Measurements from ENCODE around the gene PA2G4.
"Not testable (repeated sequence)": the region's sequence is repeated elsewhere in the genome, so short reads cannot be mapped to it uniquely, and the experiment has no call there.

The PA2G4 gene

DNA sequence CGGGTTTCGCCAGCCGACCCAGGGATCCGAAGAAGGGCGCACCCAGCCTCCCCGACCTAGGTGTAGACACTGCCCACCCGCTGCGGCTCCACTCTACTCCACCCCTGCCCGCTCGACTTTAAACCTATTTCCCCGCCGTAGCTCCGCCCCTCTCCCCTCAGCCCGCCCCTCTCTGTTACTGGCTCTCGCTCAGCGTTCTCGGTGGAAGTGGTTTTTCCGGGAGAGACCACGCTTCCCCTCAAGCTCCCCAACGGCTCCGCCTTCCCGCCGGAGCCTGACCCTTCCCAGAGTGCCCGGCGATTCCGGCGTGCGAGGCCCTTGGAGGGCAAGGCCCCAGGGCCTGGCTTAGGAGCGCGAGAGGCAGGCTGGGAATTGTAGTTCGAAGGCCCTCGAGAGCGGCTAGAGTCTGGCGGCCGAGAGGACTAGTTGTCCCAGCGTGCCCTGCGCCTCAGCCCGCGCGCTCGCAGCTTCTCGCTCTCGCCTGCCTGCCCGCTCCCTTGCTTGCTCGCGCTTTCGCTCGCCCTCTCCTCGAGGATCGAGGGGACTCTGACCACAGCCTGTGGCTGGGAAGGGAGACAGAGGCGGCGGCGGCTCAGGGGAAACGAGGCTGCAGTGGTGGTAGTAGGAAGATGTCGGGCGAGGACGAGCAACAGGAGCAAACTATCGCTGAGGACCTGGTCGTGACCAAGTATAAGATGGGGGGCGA lies at the start of gene PA2G4:
PA2G4 (plus strand) TSS at position 451 of the 706 bp plus-strand sequence; CDS start at position 630, 179 bp downstream.
- DNase-seq, result peak; percentile 99

GRCh38 chr12:56059964-56060363 lies 44.4 kb upstream of the PA2G4 start:
- not testable (repeated sequence) for DNase-seq

DNA sequence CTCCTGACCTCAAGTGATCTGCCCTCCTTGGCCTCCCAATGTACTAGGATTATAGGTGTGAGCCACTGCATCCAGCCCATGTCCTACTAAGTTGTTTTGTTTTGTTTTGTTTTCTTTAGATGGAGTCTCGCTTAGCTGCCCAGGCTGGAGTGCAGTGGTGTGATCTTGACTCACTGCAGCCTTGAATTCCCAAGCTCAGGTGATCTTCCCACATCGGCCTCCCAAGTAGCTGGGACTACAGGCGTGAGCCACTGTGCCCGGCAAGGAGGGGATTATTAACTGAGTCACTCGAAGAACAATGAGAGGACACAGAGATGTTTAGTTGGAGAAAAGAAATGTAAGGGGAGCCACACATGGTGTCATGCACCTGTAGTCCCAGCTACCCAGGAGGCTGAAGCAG lies 42.4 kb upstream of the PA2G4 start:
- no peak for DNase-seq

GRCh38 chr12:56062996-56063395 lies 41.4 kb upstream of the PA2G4 start:
- no peak for DNase-seq

GRCh38 chr12:56071648-56072047 lies 32.7 kb upstream of the PA2G4 start:
- DNase-seq, result no peak

DNA sequence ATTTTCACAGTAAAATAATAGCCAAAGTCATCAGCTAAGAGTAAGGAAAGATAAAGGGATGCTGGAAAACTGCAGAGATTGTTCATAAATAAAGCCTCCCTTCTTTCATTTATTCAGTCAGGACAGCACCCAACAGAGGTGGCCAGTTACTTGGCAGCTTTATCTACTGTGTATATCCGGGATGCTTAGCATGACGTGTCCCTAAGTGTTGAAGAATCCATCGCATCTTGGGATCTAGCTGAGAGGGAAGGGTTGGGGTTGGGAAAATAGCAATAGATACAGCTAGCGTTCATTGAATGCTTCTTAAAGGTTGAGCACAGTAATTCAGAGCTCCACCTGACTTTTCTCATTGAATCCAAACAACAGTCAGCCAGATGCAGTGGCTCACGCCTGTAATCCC lies 30.0 kb upstream of the PA2G4 start:
- no peak for DNase-seq

GRCh38 chr12:56077966-56078365 lies 26.4 kb upstream of the PA2G4 start:
- DNase-seq, result not testable (repeated sequence)

DNA sequence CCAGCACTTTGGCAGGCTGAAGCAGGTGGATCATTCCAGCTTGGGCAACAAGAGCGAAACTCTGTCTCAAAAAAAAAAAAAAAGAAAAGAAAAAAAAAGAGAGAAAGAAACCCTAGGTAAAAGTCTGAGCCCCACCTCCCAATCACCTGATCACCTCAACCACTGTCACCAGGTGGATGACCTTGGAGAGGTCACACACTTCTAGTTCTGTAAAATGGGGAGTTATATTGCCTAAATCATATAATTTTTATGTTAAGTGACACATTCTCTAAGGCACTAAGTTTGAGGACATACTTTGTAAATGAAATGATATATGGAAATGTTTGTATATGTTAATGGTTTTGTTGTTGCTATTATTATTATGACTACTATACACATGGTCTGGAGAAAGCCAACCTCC lies 25.9 kb upstream of the PA2G4 start:
- DNase-seq, result no peak

- DNase-seq, result peak; percentile 68 to 74
Observed at GRCh38 chr12:56078931-56079722, 25.2 kb upstream of the PA2G4 start.

- peak; percentile 74 to 82 for DNase-seq
Observed at GRCh38 chr12:56079723-56080555, 24.4 kb upstream of the PA2G4 start, which contains the start of gene ERBB3. Gene ERBB3 (plus strand): TSS chr12:56080165. CDS start chr12:56080301, 136 bp downstream.

DNA sequence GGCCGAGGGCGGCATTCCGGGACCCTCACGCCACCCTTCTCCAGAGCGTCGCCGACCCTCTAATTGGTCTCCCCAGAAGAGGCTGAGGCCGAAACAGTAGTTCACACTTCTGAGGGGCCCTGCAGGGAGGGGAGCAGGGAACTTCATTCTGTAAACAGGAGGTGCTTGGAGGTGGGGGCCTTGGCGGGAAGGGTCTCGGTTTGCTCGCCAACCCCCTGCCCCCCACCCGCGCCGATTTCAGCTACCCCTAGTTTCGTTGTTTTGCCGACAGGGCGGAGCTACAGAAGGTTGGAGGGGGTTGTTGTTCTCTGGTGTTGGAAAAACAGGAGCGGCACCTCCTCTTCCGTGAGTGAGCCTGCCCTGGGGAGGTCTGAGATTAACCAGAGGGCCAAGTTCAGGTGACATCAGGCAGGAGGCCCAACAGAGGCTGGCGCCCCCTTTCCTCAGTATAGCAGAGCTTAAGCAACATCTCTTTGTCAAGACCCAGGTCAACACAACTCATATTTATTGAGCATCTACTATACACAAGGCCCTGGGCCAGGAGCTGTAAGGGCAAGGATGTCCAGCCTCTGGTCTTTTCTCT lies 23.7 kb upstream of the PA2G4 start:
- peak in 1 of 2 experiments; percentile 5 for DNase-seq

GRCh38 chr12:56081393-56082347 lies 22.7 kb upstream of the PA2G4 start:
- no peak for DNase-seq

- DNase-seq, result no peak
Observed at GRCh38 chr12:56082382-56082781, 22.0 kb upstream of the PA2G4 start.

- DNase-seq, result no peak
Observed at GRCh38 chr12:56082967-56083366, 21.4 kb upstream of the PA2G4 start.

DNA sequence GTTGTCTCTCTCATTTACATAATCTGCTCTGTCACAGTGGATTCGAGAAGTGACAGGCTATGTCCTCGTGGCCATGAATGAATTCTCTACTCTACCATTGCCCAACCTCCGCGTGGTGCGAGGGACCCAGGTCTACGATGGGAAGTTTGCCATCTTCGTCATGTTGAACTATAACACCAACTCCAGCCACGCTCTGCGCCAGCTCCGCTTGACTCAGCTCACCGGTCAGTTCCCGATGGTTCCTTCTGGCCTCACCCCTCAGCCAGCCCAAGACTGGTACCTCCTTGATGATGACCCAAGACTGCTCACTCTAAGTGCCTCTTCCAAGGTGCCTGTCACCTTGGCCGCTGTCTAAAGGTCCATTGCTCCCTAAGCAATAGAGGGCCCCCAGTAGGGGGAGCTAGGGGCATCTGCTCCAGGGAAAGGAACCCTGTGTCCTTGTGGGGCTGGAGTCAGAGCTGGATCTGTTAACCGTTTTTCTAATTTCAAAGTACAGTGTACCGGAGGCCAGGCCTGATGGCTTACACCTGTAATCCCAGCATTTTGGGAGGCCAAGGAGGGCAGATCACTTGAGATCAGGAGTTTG lies 19.3 kb upstream of the PA2G4 start:
- peak; percentile 42 to 57 for DNase-seq

GRCh38 chr12:56086096-56086495 lies 18.3 kb upstream of the PA2G4 start:
- DNase-seq, result no peak

DNA sequence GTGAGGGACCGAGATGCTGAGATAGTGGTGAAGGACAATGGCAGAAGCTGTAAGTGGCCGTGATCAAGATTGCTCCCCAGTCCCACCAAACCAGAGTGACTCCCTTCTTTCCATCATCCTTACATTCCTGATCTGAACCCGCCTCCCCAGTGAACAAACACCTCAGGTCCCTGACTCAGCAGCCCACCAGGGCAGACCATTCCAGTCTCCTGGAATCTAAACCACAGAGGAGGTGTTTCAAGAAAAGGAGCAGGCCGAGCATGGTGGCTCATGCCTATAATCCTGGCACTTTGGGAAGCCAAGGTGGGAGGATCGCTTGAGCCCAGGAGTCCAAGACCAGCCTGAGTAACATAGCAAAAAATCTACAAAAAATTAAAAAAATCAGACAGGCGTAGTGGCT lies 17.8 kb upstream of the PA2G4 start:
- no peak for DNase-seq

DNA sequence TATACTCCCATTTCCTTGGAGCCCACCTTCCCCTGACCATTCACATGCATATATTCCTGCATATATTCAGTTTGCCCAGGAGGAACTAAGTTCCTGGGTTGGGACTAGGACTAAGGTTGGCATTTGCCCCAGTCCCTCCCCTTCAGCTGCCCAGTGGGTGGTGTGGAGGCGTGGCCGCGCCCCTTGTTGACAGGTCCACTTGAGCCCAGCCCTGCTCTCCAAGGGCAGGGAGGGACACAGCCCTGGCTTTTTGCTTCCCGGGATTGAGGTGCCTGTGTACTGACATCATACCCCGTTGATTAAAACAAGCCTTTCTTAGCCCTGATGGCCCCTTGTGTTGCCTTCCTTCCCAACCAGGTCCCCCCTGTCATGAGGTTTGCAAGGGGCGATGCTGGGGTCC lies 17.1 kb upstream of the PA2G4 start:
- DNase-seq, result no peak

- DNase-seq, result no peak
Observed at GRCh38 chr12:56097738-56098137, 6.6 kb upstream of the PA2G4 start.

GRCh38 chr12:56098592-56098991 lies 5.8 kb upstream of the PA2G4 start:
- DNase-seq, result no peak

GRCh38 chr12:56099787-56100186 lies 4.6 kb upstream of the PA2G4 start:
- no peak for DNase-seq
